H9 (cell line): ENCODE data around the gene RNF146. TPM values are rescaled to one million over a fixed set of nuclear protein-coding genes. Genes with fewer than 3 reads are reported as not detected.

Source experiments
- DNase-seq: peaks from one replicate; pipeline ENCODE4 v3.0.0-alpha.2; 2017
- H2AFZ ChIP-seq: one replicate; pipeline ENCODE4 v1.6.1; 2013; ENCODE audit warnings: mild to moderate bottlenecking, low read length, control low read depth, moderate library complexity
- H2AK5ac ChIP-seq: 2 replicates; pipeline ENCODE4 v1.6.1; 2013; ENCODE audit warnings: low read length, control low read depth, mixed read lengths; ENCODE audit not compliant: insufficient read length
- H2BK120ac ChIP-seq: one replicate; pipeline ENCODE4 v1.6.1; 2013; ENCODE audit warnings: low read depth, mild to moderate bottlenecking, low read length, control low read depth, inconsistent platforms; ENCODE audit not compliant: poor library complexity, severe bottlenecking
- H2BK12ac ChIP-seq: 2 replicates; pipeline ENCODE4 v1.6.1; 2013; ENCODE audit warnings: low read length, control low read depth, mixed read lengths, low read depth; ENCODE audit not compliant: insufficient read length
- H2BK15ac ChIP-seq: 2 replicates; pipeline ENCODE4 v1.6.1; 2013; ENCODE audit warnings: low read depth, low read length, control low read depth
- H2BK20ac ChIP-seq: one replicate; pipeline ENCODE4 v1.6.1; 2013; ENCODE audit warnings: low read depth, mild to moderate bottlenecking, low read length, control low read depth, inconsistent platforms; ENCODE audit not compliant: poor library complexity, severe bottlenecking
- H2BK5ac ChIP-seq: 2 replicates; pipeline ENCODE4 v1.6.1; 2013; ENCODE audit warnings: low read length, control low read depth, mixed read lengths; ENCODE audit not compliant: insufficient read length
- H3K14ac ChIP-seq: 2 replicates; pipeline ENCODE4 v1.6.1; 2013; ENCODE audit warnings: low read length, control low read depth; ENCODE audit not compliant: insufficient read depth
- H3K18ac ChIP-seq: 2 replicates; pipeline ENCODE4 v1.6.1; 2013; ENCODE audit warnings: low read depth, mild to moderate bottlenecking, mixed read lengths, low read length, control low read depth; ENCODE audit not compliant: insufficient read length
- H3K23ac ChIP-seq: 2 replicates; pipeline ENCODE4 v1.6.1; 2013; ENCODE audit warnings: low read length, control low read depth, mixed read lengths, low read depth; ENCODE audit not compliant: insufficient read length
- H3K23me2 ChIP-seq: 2 replicates; pipeline ENCODE4 v1.6.1; 2013; ENCODE audit warnings: low read depth, mild to moderate bottlenecking, mixed read lengths, low read length, control low read depth; ENCODE audit not compliant: insufficient read length, poor library complexity, severe bottlenecking
- H3K27ac ChIP-seq: 2 replicates; pipeline ENCODE4 v1.5.1; 2013; ENCODE audit warnings: low read length, control low read depth, mixed read lengths, low read depth; ENCODE audit not compliant: insufficient read length
- H3K27me3 ChIP-seq: 2 replicates; pipeline ENCODE4 v1.6.1; 2013; ENCODE audit warnings: low read length, control low read depth, inconsistent platforms; ENCODE audit not compliant: insufficient read depth
- H3K4ac ChIP-seq: 2 replicates; pipeline ENCODE4 v1.6.1; 2013; ENCODE audit warnings: low read depth, mild to moderate bottlenecking, control low read depth, inconsistent platforms, low read length, moderate library complexity
- H3K4me1 ChIP-seq: 2 replicates; pipeline ENCODE4 v1.6.1; 2013; ENCODE audit warnings: low read length, control low read depth, inconsistent platforms; ENCODE audit not compliant: insufficient read depth
- H3K4me2 ChIP-seq: 2 replicates; pipeline ENCODE4 v1.6.1; 2013; ENCODE audit warnings: low read length, control low read depth, mixed read lengths; ENCODE audit not compliant: insufficient read length, insufficient read depth
- H3K56ac ChIP-seq: 2 replicates; pipeline ENCODE4 v1.6.1; 2013; ENCODE audit warnings: low read depth, mild to moderate bottlenecking, mixed read lengths, low read length, control low read depth; ENCODE audit not compliant: insufficient read length
- H3K79me1 ChIP-seq: 2 replicates; pipeline ENCODE4 v1.6.1; 2013; ENCODE audit warnings: low read depth, mild to moderate bottlenecking, moderate library complexity, low read length, control low read depth, inconsistent platforms; ENCODE audit not compliant: insufficient read depth, poor library complexity, severe bottlenecking
- H3K79me2 ChIP-seq: 2 replicates; pipeline ENCODE4 v1.6.1; 2013; ENCODE audit warnings: low read length, control low read depth, inconsistent platforms; ENCODE audit not compliant: insufficient read depth
- H3K9ac ChIP-seq: 2 replicates; pipeline ENCODE4 v1.6.1; 2013; ENCODE audit warnings: low read length, control low read depth, mixed read lengths; ENCODE audit not compliant: insufficient read length; ENCODE audit errors: extremely low read depth
- H3K9me3 ChIP-seq: one replicate; pipeline ENCODE4 v1.6.1; 2013; ENCODE audit warnings: low read depth, low read length, inconsistent platforms; ENCODE audit not compliant: control insufficient read depth
- H3T11ph ChIP-seq: one replicate; pipeline ENCODE4 v1.6.1; 2013; ENCODE audit warnings: mild to moderate bottlenecking, low read length, control low read depth, inconsistent platforms
- H4K20me1 ChIP-seq: one replicate; pipeline ENCODE4 v1.6.1; 2013; ENCODE audit not compliant: control insufficient read depth, insufficient read length, insufficient read depth
- H4K5ac ChIP-seq: 2 replicates; pipeline ENCODE4 v1.6.1; 2013; ENCODE audit warnings: low read depth, mild to moderate bottlenecking, mixed read lengths, low read length, control low read depth; ENCODE audit not compliant: insufficient read length
- H4K8ac ChIP-seq: replicated peaks from 2 replicates; pipeline ENCODE4 v1.6.1; 2013; ENCODE audit warnings: low read length, control low read depth, mixed read lengths, low read depth; ENCODE audit not compliant: insufficient read length
- H4K91ac ChIP-seq: 2 replicates; pipeline ENCODE4 v1.6.1; 2013; ENCODE audit warnings: low read depth, mild to moderate bottlenecking, moderate library complexity, mixed read lengths, low read length, control low read depth; ENCODE audit not compliant: insufficient read length
- H3K27ac Mint-ChIP-seq, 3 experiments: 2 replicates in 2 of 3; 3 replicates in 1 of 3; pipeline ENCODE4 v1.8.0; 2020 to 2021; ENCODE audit warnings: mixed read lengths in 3 of 3, mild to moderate bottlenecking in 1 of 3, moderate library complexity in 1 of 3
- H3K27me3 Mint-ChIP-seq: 2 replicates; pipeline ENCODE4 v1.8.0; 2021; ENCODE audit warnings: low read depth, mild to moderate bottlenecking, moderate library complexity, mixed read lengths
- H3K36me3 Mint-ChIP-seq, 3 experiments: 2 replicates in 2 of 3; 3 replicates in 1 of 3; pipeline ENCODE4 v1.8.0; 2020 to 2021; ENCODE audit warnings: low read depth in 3 of 3, mixed read lengths in 3 of 3; ENCODE audit not compliant: insufficient read depth in 1 of 3
- H3K4me1 Mint-ChIP-seq, 2 experiments: 2 replicates each; pipeline ENCODE4 v1.8.0; 2020; ENCODE audit warnings: mixed read lengths in 2 of 2
- H3K4me3 Mint-ChIP-seq, 2 experiments: 2 replicates in 1 of 2; 3 replicates in 1 of 2; pipeline ENCODE4 v1.8.0; 2020 to 2021; ENCODE audit warnings: mild to moderate bottlenecking in 2 of 2, mixed read lengths in 2 of 2, moderate library complexity in 1 of 2
- H3K9me3 Mint-ChIP-seq, 2 experiments: 2 replicates in 1 of 2; 3 replicates in 1 of 2; pipeline ENCODE4 v1.8.0; 2020; ENCODE audit warnings: mild to moderate bottlenecking in 2 of 2, mixed read lengths in 2 of 2, moderate library complexity in 1 of 2
- WGBS: extraction: QIAGEN DNeasy Blood & Tissue Kit; methylation state at CpG from one replicate; pipeline ENCODE4 v1.1.7; 2013; ENCODE audit warnings: missing lambda C conversion rate, low lambda C conversion rate, mixed read lengths; ENCODE audit not compliant: insufficient read length; ENCODE audit errors: extremely low coverage; 5-methylcytosine and 5-hydroxymethylcytosine counted together
- total RNA-seq: library from RNA; stranded (reverse); gene quantifications from 2 replicates; pipeline ENCODE4 v1.2.1, GENCODE V29; 2021
- TF ChIP-seq, protein P1 (sequence below): fragments of 200-600 bp; sonication (generic); conservative IDR thresholded peaks from 3 replicates; pipeline ENCODE4 v1.8.0; 2021; ENCODE audit warnings: antibody characterized with exemption, mild to moderate bottlenecking

Gene RNF146
- total RNA-seq, 1 experiment from 2014 or later = 20.4 TPM

DNA sequence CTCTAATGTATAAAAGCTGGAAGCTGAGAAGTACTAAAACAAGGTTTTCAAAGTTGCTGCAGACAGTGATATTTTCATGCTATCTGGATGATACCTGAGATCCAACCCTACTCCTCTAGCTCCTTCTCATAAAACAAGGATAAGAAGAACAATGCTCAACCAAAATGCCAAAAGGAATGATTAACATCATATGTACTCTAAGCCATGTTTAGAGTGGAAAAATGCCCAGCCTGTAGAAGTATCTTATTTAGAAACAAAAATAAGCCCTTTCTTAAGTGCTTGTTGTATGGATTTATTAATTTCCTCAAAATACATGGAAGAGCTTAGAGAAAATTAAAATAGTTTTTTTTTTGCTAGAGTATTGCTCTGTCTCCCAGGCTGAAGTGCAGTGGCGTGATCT lies 53.0 kb downstream of the RNF146 start:
- no CpG with 5 or more reads among the region's 1 CpG for WGBS
- Mint-ChIP-seq H3K4me3 (no peak overlapping the region), H3K9me3 (no peaks in the 10 kb centered on the region), H3K27ac (no peak overlapping the region; a peak in 1 of 7 replicates), H3K4me1 (no peaks in the 10 kb centered on the region), H3K36me3 (peaks cover 0 to 15% (median 6%) of the 10 kb centered on the region in 3 experiments; a peak in 5 of 7 replicates), H3K27me3 (no peaks in the 10 kb centered on the region)
- H2BK5ac ChIP-seq = no peak overlapping the region
- no peak overlapping the region for H2BK120ac ChIP-seq
- no peaks in the 10 kb centered on the region for H3K9me3 ChIP-seq
- no peak overlapping the region for H3K4me2 ChIP-seq
- H3K4ac ChIP-seq = no peak overlapping the region
- no peak overlapping the region for H2BK20ac ChIP-seq
- H3K27me3 ChIP-seq = no peaks in the 10 kb centered on the region
- H3K56ac ChIP-seq = no peak overlapping the region
- no peak overlapping the region for H3K27ac ChIP-seq
- H4K8ac ChIP-seq = no peak overlapping the region
- H3T11ph ChIP-seq = no peak overlapping the region
- H2BK12ac ChIP-seq = no peak overlapping the region
- H4K20me1 ChIP-seq = no peaks in the 10 kb centered on the region
- no peak overlapping the region for H3K14ac ChIP-seq
- no peak overlapping the region for H4K5ac ChIP-seq
- no peak overlapping the region for H2BK15ac ChIP-seq
- H4K91ac ChIP-seq = no peak overlapping the region
- no peaks in the 10 kb centered on the region for H3K79me1 ChIP-seq
- no peak overlapping the region for H3K23ac ChIP-seq
- no peak overlapping the region for H3K18ac ChIP-seq
- no peak overlapping the region for H2AK5ac ChIP-seq
- H3K9ac ChIP-seq = no peak overlapping the region
- no peaks in the 10 kb centered on the region for H3K79me2 ChIP-seq
- H3K4me1 ChIP-seq = no peaks in the 10 kb centered on the region
- H2AFZ ChIP-seq = no peak overlapping the region
- no peaks in the 10 kb centered on the region for H3K23me2 ChIP-seq
- TF ChIP-seq, protein P1, sequence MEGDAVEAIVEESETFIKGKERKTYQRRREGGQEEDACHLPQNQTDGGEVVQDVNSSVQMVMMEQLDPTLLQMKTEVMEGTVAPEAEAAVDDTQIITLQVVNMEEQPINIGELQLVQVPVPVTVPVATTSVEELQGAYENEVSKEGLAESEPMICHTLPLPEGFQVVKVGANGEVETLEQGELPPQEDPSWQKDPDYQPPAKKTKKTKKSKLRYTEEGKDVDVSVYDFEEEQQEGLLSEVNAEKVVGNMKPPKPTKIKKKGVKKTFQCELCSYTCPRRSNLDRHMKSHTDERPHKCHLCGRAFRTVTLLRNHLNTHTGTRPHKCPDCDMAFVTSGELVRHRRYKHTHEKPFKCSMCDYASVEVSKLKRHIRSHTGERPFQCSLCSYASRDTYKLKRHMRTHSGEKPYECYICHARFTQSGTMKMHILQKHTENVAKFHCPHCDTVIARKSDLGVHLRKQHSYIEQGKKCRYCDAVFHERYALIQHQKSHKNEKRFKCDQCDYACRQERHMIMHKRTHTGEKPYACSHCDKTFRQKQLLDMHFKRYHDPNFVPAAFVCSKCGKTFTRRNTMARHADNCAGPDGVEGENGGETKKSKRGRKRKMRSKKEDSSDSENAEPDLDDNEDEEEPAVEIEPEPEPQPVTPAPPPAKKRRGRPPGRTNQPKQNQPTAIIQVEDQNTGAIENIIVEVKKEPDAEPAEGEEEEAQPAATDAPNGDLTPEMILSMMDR = no peak
- DNase-seq = no peak
